ENCODE data around the gene DALRD3. TPM values are rescaled to one million over a fixed set of nuclear protein-coding genes. Genes with fewer than 3 reads are reported as not detected.

The DALRD3 gene, protein sequence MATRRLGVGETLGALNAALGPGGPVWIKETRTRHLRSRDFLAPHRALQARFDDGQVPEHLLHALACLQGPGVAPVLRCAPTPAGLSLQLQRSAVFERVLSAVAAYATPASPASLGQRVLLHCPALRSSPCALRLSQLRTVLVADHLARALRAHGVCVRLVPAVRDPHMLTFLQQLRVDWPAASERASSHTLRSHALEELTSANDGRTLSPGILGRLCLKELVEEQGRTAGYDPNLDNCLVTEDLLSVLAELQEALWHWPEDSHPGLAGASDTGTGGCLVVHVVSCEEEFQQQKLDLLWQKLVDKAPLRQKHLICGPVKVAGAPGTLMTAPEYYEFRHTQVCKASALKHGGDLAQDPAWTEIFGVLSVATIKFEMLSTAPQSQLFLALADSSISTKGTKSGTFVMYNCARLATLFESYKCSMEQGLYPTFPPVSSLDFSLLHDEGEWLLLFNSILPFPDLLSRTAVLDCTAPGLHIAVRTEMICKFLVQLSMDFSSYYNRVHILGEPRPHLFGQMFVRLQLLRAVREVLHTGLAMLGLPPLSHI
- total RNA-seq, result 10 to 100 TPM; 40.8 to 41.9 TPM
- 47.1 TPM for polyA plus RNA-seq (2013, experiment 1 of 2)
- polyA plus RNA-seq (2013, experiment 2 of 2), result 38.8 TPM
- long read RNA-seq, experiment 1, transcript DALRD3-202 (12 exons, 1,739 nt), result major isoform, 7 of 27 reads
- long read RNA-seq, experiment 1, partial matches to known transcripts, result 9 of 27 reads
- long read RNA-seq, experiment 1, other reads (novel, unspliced or antisense), result 9 of 27 reads
- long read RNA-seq, experiment 2, transcript DALRD3-202 (12 exons, 1,739 nt), result major isoform, 26 of 52 reads
- long read RNA-seq, experiment 2, transcript DALRD3-206 (12 exons, 1,706 nt), result minor isoform, 5 of 52 reads
- long read RNA-seq, experiment 2, partial matches to known transcripts, result 10 of 52 reads
- long read RNA-seq, experiment 2, other reads (novel, unspliced or antisense), result 9 of 52 reads
- long read RNA-seq, experiment 3, transcript DALRD3-206 (12 exons, 1,706 nt), result minor isoform, 16 of 270 reads
- long read RNA-seq, experiment 3, transcript DALRD3-202 (12 exons, 1,739 nt), result major isoform, 117 of 270 reads
- long read RNA-seq, experiment 3, partial matches to known transcripts, result 57 of 270 reads
- long read RNA-seq, experiment 3, other reads (novel, unspliced or antisense), result 79 of 270 reads
- long read RNA-seq, experiment 4, transcript DALRD3-202 (12 exons, 1,739 nt), result major isoform, 7 of 28 reads
- long read RNA-seq, experiment 4, partial matches to known transcripts, result 7 of 28 reads
- long read RNA-seq, experiment 4, other reads (novel, unspliced or antisense), result 10 of 28 reads

DNA sequence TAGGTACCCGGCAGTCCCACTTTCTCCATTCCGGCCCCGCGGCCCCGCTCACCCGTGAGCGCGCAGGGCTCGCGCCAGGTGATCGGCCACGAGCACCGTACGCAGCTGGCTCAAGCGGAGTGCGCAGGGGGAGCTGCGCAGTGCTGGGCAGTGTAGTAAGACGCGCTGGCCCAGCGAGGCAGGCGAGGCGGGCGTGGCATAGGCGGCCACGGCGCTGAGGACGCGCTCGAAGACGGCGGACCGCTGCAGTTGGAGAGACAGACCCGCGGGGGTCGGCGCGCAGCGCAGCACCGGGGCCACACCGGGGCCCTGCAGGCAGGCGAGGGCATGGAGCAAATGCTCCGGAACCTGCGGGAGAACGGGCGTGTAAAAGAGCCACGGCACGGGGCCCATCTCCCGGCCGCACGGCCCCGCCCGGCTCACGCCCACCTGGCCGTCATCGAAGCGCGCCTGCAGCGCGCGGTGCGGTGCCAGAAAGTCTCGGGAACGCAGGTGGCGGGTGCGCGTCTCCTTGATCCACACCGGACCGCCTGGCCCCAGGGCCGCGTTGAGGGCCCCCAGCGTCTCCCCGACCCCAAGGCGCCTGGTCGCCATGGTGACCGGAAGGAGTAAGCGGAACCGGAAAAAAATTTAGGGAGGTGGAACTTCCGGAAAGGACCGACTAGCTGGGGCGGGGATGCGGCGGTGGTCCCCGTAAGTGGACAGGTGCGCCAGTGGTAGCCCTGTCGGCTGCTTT lies at the start of gene DALRD3:
Gene DALRD3 (minus strand): TSS at position 610 of the 736 bp plus-strand sequence. CDS start 16 bp downstream, at position 594.
- H3K27me3 Mint-ChIP-seq (ENCODE audit: insufficient read depth), result no peaks in the 10 kb centered on the region
- Histone ChIP-seq H3K4me3 (ENCODE audit: low read length) (peak within 1 kb of the TSS; percentile 98), H3K9me3 (ENCODE audit: control insufficient read depth, low read length) (no peaks in the 10 kb centered on the region), H3K36me3 (ENCODE audit: control insufficient read depth, insufficient read depth, low read length) (peaks cover 37% of the 10 kb centered on the region), H3K9ac (ENCODE audit: extremely low read depth, low read length, poor library complexity, severe bottlenecking) (peak within 1 kb of the TSS; percentile 49), H3K4me1 (ENCODE audit: control insufficient read depth, insufficient read depth, low read length) (no peaks in the 10 kb centered on the region), H3K27ac (ENCODE audit: low read depth, low read length) (peak within 1 kb of the TSS; percentile 27), H3K27me3 (ENCODE audit: control insufficient read depth, insufficient read depth, low read length, poor library complexity, severe bottlenecking) (no peaks in the 10 kb centered on the region)
- H3K27ac Mint-ChIP-seq, result peak within 1 kb of the TSS; percentile 81
- 0 to 1% methylated on average over 37 to 85 of the region's 85 CpGs for WGBS, 2 experiments (ENCODE audit: insufficient coverage in 1 of 2, insufficient read length in 1 of 2)
- H3K36me3 Mint-ChIP-seq (ENCODE audit: low read depth), result peaks cover 21% of the 10 kb centered on the region
- H3K4me1 Mint-ChIP-seq, result peaks cover 7% of the 10 kb centered on the region
- no peaks in the 10 kb centered on the region for H3K9me3 Mint-ChIP-seq
- peak within 1 kb of the TSS; percentile 89 for H3K4me3 Mint-ChIP-seq
- TF ChIP-seq, protein P1, sequence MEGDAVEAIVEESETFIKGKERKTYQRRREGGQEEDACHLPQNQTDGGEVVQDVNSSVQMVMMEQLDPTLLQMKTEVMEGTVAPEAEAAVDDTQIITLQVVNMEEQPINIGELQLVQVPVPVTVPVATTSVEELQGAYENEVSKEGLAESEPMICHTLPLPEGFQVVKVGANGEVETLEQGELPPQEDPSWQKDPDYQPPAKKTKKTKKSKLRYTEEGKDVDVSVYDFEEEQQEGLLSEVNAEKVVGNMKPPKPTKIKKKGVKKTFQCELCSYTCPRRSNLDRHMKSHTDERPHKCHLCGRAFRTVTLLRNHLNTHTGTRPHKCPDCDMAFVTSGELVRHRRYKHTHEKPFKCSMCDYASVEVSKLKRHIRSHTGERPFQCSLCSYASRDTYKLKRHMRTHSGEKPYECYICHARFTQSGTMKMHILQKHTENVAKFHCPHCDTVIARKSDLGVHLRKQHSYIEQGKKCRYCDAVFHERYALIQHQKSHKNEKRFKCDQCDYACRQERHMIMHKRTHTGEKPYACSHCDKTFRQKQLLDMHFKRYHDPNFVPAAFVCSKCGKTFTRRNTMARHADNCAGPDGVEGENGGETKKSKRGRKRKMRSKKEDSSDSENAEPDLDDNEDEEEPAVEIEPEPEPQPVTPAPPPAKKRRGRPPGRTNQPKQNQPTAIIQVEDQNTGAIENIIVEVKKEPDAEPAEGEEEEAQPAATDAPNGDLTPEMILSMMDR (conservative IDR thresholded peaks at IDR 0.05), result no peak
- peak; percentile 87 for DNase-seq

DNA sequence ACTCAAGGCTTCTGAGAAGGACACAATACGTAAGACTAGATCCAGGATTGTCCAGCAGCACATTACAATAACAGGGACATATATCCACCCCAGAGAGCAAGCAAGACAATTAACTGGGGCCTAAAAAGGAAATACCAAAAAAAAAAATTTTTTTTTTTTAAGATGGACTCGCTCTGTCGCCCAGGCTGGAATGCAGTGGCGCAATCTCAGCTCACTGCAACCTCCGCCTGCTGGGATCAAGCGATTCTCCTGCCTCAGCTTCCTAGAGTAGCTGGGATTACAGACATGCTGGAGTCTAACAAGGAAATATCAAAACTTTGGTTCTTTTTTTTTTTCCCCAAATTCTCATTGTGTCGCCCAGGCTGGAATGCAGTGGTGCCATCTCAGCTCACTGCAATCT lies 39.6 kb upstream of the DALRD3 start:
- no peak overlapping the region for H3K27ac Mint-ChIP-seq
- H3K36me3 ChIP-seq (ENCODE audit: control insufficient read depth, insufficient read depth, low read length), result peaks cover 84% of the 10 kb centered on the region
- no peaks in the 10 kb centered on the region for H3K9me3 ChIP-seq (ENCODE audit: control insufficient read depth, low read length)
- H3K36me3 Mint-ChIP-seq (ENCODE audit: low read depth), result peaks cover 68% of the 10 kb centered on the region
- H3K4me1 Mint-ChIP-seq, result no peaks in the 10 kb centered on the region
- no peaks in the 10 kb centered on the region for H3K4me1 ChIP-seq (ENCODE audit: control insufficient read depth, insufficient read depth, low read length)
- no peak for DNase-seq
- H3K27ac ChIP-seq (ENCODE audit: low read depth, low read length), result no peak overlapping the region
- no peak overlapping the region for H3K9ac ChIP-seq (ENCODE audit: extremely low read depth, low read length, poor library complexity, severe bottlenecking)
- no peaks in the 10 kb centered on the region for H3K27me3 Mint-ChIP-seq (ENCODE audit: insufficient read depth)
- TF ChIP-seq, protein P1 (conservative IDR thresholded peaks at IDR 0.05), result no peak
- no peaks in the 10 kb centered on the region for H3K27me3 ChIP-seq (ENCODE audit: control insufficient read depth, insufficient read depth, low read length, poor library complexity, severe bottlenecking)
- no peak overlapping the region for H3K4me3 ChIP-seq (ENCODE audit: low read length)
- no peak overlapping the region for H3K4me3 Mint-ChIP-seq
- WGBS, 2 experiments (ENCODE audit: insufficient coverage in 1 of 2, insufficient read length in 1 of 2), result 89 to 94% methylated on average over 7 of the region's 7 CpGs
- H3K9me3 Mint-ChIP-seq, result no peaks in the 10 kb centered on the region

Measured in endodermal cell (in vitro differentiated cells).